GM18858 (cell line): ENCODE measurements around the gene FBXO21.

Experiments used
- ATAC-seq: cut with Tn5 transposase; IDR thresholded peaks from one replicate; pipeline ENCODE4 v1.9.1; 2021; ENCODE audit not compliant: unreplicated experiment

The FBXO21 gene

GRCh38 chr12:117167769-117168168 is 22.5 kb downstream of the FBXO21 start:
- no peak for ATAC-seq

GRCh38 chr12:117166107-117166506 is 24.2 kb downstream of the FBXO21 start:
- ATAC-seq = no peak

- ATAC-seq = no peak
Measured at GRCh38 chr12:117165342-117165741, 24.9 kb downstream of the FBXO21 start.

GRCh38 chr12:117162633-117163032 is 27.6 kb downstream of the FBXO21 start:
- ATAC-seq = no peak

GRCh38 chr12:117162167-117162539 is 28.1 kb downstream of the FBXO21 start:
- no peak for ATAC-seq

- no peak for ATAC-seq
Measured at GRCh38 chr12:117161460-117162166, 28.7 kb downstream of the FBXO21 start.

GRCh38 chr12:117159674-117160073 is 30.6 kb downstream of the FBXO21 start:
- no peak for ATAC-seq

GRCh38 chr12:117158911-117159553 is 31.2 kb downstream of the FBXO21 start:
- ATAC-seq = no peak

GRCh38 chr12:117158096-117158495 is 32.2 kb downstream of the FBXO21 start:
- ATAC-seq = no peak

GRCh38 chr12:117155278-117156060 is 34.8 kb downstream of the FBXO21 start:
- no peak for ATAC-seq

GRCh38 chr12:117152793-117153775 is 37.2 kb downstream of the FBXO21 start:
- ATAC-seq = no peak

GRCh38 chr12:117151403-117152031 is 38.8 kb downstream of the FBXO21 start:
- no peak for ATAC-seq

GRCh38 chr12:117149431-117149830 is 40.8 kb downstream of the FBXO21 start:
- no peak for ATAC-seq

GRCh38 chr12:117148642-117149041 is 41.6 kb downstream of the FBXO21 start:
- ATAC-seq = no peak

- no peak for ATAC-seq
Measured at GRCh38 chr12:117147639-117148038, 42.6 kb downstream of the FBXO21 start.

GRCh38 chr12:117145597-117146154 is 44.6 kb downstream of the FBXO21 start:
- ATAC-seq = no peak

GRCh38 chr12:117144599-117144998 is 45.7 kb downstream of the FBXO21 start:
- no peak for ATAC-seq

GRCh38 chr12:117143008-117143532 is 47.2 kb downstream of the FBXO21 start:
- no peak for ATAC-seq

- ATAC-seq = no peak
Measured at GRCh38 chr12:117142094-117142493, 48.2 kb downstream of the FBXO21 start.
